ENCODE data around the gene MUS81.

The MUS81 gene

GRCh38 chr11:65892661-65893317, 32.6 kb downstream of the MUS81 start:
- DNase-seq = no peak

GRCh38 chr11:65894034-65894591, 33.9 kb downstream of the MUS81 start:
- no peak for DNase-seq

GRCh38 chr11:65895482-65895981, 35.3 kb downstream of the MUS81 start:
- DNase-seq = no peak

- no peak for DNase-seq
Measured at GRCh38 chr11:65896034-65896999, 36.1 kb downstream of the MUS81 start.

- no peak for DNase-seq
Measured at GRCh38 chr11:65897020-65897471, 36.8 kb downstream of the MUS81 start.

GRCh38 chr11:65898656-65899355, 38.6 kb downstream of the MUS81 start:
- no peak for DNase-seq

- peak; percentile 30 for DNase-seq
Measured at GRCh38 chr11:65899356-65900124, 39.3 kb downstream of the MUS81 start.

GRCh38 chr11:65900125-65900898, 40.1 kb downstream of the MUS81 start, which contains the start of gene FOSL1:
Gene FOSL1, minus strand, starts transcription at chr11:65900388. Its CDS starts 49 bp downstream, at chr11:65900339.
- DNase-seq = peak; percentile 89

- DNase-seq = no peak
Measured at GRCh38 chr11:65900899-65901180, 40.6 kb downstream of the MUS81 start.

- no peak for DNase-seq
Measured at GRCh38 chr11:65903068-65903481, 42.8 kb downstream of the MUS81 start.

GRCh38 chr11:65903715-65904114, 43.5 kb downstream of the MUS81 start:
- DNase-seq = no peak

GRCh38 chr11:65906602-65907001, 46.4 kb downstream of the MUS81 start:
- DNase-seq = no peak

- DNase-seq = no peak
Measured at GRCh38 chr11:65907878-65908277, 47.6 kb downstream of the MUS81 start.

- DNase-seq = no peak
Measured at GRCh38 chr11:65911682-65912568, 51.7 kb downstream of the MUS81 start.

GRCh38 chr11:65912845-65913244, 52.6 kb downstream of the MUS81 start:
- DNase-seq = no peak

GRCh38 chr11:65915101-65915820, 55.0 kb downstream of the MUS81 start:
- no peak for DNase-seq

GRCh38 chr11:65915821-65916251, 55.6 kb downstream of the MUS81 start:
- DNase-seq = no peak
